ENCODE data around the gene KATNAL2.

DNA sequence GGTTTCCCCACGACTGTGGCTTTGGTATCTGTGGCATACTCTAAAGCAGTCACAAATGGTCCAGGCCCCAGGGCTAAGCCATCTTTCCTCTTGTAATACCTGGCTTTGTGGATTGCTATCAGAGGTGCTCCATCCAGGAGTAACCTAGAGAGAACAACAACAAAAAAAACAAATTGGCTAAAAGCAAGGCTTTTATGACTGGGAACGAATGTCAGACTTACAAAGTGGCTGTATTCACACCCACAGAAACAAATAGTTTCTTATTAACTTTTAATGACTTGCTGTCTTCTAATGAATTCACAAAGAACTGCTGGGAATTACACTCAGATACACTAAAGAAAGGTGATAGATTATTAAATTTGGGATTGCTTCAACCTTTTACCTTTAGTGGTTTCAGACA is 197.8 kb downstream of the KATNAL2 start:
- TF ChIP-seq POLR2A (IDR thresholded peaks at IDR 0.05), result no peak
- TF ChIP-seq, protein P1, sequence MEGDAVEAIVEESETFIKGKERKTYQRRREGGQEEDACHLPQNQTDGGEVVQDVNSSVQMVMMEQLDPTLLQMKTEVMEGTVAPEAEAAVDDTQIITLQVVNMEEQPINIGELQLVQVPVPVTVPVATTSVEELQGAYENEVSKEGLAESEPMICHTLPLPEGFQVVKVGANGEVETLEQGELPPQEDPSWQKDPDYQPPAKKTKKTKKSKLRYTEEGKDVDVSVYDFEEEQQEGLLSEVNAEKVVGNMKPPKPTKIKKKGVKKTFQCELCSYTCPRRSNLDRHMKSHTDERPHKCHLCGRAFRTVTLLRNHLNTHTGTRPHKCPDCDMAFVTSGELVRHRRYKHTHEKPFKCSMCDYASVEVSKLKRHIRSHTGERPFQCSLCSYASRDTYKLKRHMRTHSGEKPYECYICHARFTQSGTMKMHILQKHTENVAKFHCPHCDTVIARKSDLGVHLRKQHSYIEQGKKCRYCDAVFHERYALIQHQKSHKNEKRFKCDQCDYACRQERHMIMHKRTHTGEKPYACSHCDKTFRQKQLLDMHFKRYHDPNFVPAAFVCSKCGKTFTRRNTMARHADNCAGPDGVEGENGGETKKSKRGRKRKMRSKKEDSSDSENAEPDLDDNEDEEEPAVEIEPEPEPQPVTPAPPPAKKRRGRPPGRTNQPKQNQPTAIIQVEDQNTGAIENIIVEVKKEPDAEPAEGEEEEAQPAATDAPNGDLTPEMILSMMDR (IDR thresholded peaks at IDR 0.05), result no peak

Measured in heart left ventricle (tissue), 13 donors.